GM13976 (cell line): ENCODE measurements around the gene ITM2B.
"Not testable (repeated sequence)": the region's sequence is repeated elsewhere in the genome, so short reads cannot be mapped to it uniquely, and the experiment has no call there.

Source experiments
- DNase-seq: peaks from one replicate; pipeline ENCODE4 v3.0.0; 2012; ENCODE audit warnings: low spot score
- in situ Hi-C: fragments of 300-500 bp; cut with MboI; formaldehyde crosslinking; loops from one replicate; pipeline ENCODE4 v1.12.0; 2022; ENCODE audit warnings: low sequenced_read_pairs, mixed read lengths, inconsistent platforms; ENCODE audit not compliant: unreplicated experiment
- TF ChIP-seq, protein P1 (sequence below): IDR thresholded peaks from 2 replicates; pipeline ENCODE4 v1.5.1; 2012; ENCODE audit warnings: borderline replicate concordance, mild to moderate bottlenecking; ENCODE audit not compliant: insufficient read depth; ENCODE audit errors: extremely low read depth, missing control alignments, control extremely low read depth

The ITM2B gene

GRCh38 chr13:48235341-48236135 is 2.5 kb downstream of the ITM2B start:
- in situ Hi-C loops: no loop called here
- no peak for DNase-seq

GRCh38 chr13:48236528-48237353 is 3.7 kb downstream of the ITM2B start:
- in situ Hi-C loops: no loop called here

More at GRCh38 chr13:48235341-48236135, 2.5 kb downstream of the ITM2B start:
- TF ChIP-seq, protein P1, sequence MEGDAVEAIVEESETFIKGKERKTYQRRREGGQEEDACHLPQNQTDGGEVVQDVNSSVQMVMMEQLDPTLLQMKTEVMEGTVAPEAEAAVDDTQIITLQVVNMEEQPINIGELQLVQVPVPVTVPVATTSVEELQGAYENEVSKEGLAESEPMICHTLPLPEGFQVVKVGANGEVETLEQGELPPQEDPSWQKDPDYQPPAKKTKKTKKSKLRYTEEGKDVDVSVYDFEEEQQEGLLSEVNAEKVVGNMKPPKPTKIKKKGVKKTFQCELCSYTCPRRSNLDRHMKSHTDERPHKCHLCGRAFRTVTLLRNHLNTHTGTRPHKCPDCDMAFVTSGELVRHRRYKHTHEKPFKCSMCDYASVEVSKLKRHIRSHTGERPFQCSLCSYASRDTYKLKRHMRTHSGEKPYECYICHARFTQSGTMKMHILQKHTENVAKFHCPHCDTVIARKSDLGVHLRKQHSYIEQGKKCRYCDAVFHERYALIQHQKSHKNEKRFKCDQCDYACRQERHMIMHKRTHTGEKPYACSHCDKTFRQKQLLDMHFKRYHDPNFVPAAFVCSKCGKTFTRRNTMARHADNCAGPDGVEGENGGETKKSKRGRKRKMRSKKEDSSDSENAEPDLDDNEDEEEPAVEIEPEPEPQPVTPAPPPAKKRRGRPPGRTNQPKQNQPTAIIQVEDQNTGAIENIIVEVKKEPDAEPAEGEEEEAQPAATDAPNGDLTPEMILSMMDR: no peak

DNA sequence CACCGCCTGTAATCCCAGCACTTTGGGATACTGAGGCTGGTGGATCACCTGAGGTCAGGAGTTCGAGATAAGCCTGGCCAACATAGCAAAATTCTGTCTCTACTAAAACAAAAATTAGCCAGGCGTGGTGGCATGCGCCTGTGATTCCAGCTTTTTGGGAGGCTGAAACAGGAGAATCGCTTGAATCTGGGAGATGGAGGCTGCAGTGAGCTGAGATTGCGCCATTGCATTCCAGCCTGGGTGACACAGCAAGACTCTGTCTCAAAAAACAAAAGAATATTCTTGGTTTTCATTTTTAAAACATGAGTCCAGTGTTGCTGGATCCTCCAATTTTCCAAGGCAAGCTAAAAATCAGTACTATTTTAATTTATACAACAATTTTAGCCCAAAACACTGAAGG is 6.4 kb downstream of the ITM2B start:
- in situ Hi-C loops, DNase-seq: not testable (repeated sequence)

More at GRCh38 chr13:48236528-48237353, 3.7 kb downstream of the ITM2B start:
- TF ChIP-seq, protein P1: no peak
- no peak for DNase-seq

DNA sequence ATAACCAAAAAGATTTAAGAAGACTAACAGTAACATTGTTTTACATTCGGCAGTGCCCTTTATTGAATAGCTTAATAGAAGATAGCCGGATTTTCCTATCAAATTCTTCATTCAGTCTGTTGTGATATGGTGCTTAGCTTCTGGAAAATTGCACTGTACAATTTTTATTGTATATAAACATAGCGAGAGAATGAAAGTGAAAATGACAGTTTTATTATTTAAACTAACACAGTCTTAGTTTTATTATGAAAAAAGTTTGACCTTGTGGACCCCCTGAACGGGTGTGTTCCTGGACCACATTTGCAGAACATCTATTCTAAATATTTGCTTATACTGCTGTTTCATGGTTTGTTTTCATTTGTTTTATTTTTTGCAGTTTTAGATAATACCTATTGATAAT is 8.6 kb downstream of the ITM2B start:
- in situ Hi-C loops: no loop called here
- no peak for DNase-seq
- TF ChIP-seq, protein P1: no peak

GRCh38 chr13:48242677-48243076 is 9.7 kb downstream of the ITM2B start:
- TF ChIP-seq, protein P1: no peak
- in situ Hi-C loops: no loop called here
- DNase-seq: no peak

DNA sequence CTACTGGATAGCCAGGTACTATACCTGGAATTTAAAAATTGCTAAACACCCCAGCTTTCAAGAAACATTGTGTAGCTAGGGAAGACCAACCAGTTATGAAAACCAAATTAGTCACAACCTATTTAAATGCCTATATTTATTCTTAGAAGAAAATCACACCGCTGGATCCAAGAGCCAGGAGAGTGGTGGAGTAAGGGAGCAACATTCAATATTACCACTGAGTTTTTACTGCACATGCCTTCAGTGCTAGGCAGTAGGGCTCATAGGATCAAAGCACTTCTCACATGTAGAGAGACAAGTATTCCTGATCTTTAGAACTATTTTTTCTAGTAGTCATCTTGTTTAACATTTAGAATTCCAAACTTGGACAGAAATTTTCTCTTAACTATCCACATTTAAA is 11.2 kb downstream of the ITM2B start:
- no peak for DNase-seq
- in situ Hi-C loops: no loop called here
- TF ChIP-seq, protein P1: no peak

GRCh38 chr13:48246102-48246501 is 13.1 kb downstream of the ITM2B start:
- TF ChIP-seq, protein P1: no peak
- DNase-seq: no peak
- in situ Hi-C loops: no loop called here
